ENCODE data around the gene CEP135. TPM values are rescaled to one million over a fixed set of nuclear protein-coding genes. Genes with fewer than 3 reads are reported as not detected.

The CEP135 gene
- total and polyA plus RNA-seq, 11 donors: 1.4 to 6.3 (median 2.4) TPM

- intact Hi-C loops (cut with DNase I): no loop called here
- H3K27me3 ChIP-seq: no peaks in the 10 kb centered on the region
- DNase-seq (no peak), ATAC-seq (no peak)
- no peak overlapping the region for H3K4me3 ChIP-seq
- H3K27ac ChIP-seq: no peak overlapping the region
- no peaks in the 10 kb centered on the region for H3K4me1 ChIP-seq
- WGBS, 4 donors: 51 to 71% (median 56%) methylated on average over 4 of the region's 4 CpGs
- H3K36me3 ChIP-seq: no peaks in the 10 kb centered on the region
- peaks cover 0 to 20% (median 2%) of the 10 kb centered on the region in 12 donors for H3K9me3 ChIP-seq
- TF ChIP-seq POLR2A (IDR thresholded peaks at IDR 0.05): no peak
- no peak for TF ChIP-seq CTCF (IDR thresholded peaks at IDR 0.05)
These were observed 130.1 kb downstream of the CEP135 start for GRCh38 chr4:56078866-56079265.

GRCh38 chr4:56080384-56080783, 131.6 kb downstream of the CEP135 start:
- Histone ChIP-seq H3K4me3 (no peak overlapping the region), H3K27ac (no peak overlapping the region), H3K4me1 (no peaks in the 10 kb centered on the region), H3K27me3 (no peaks in the 10 kb centered on the region), H3K9me3 (peaks cover 0 to 18% (median 2%) of the 10 kb centered on the region in 12 donors), H3K36me3 (no peaks in the 10 kb centered on the region)
- intact Hi-C loops (cut with DNase I): no loop called here
- DNase-seq (no peak), ATAC-seq (no peak)
- TF ChIP-seq CTCF (IDR thresholded peaks at IDR 0.05) (no peak), POLR2A (IDR thresholded peaks at IDR 0.05) (no peak)
- 78 to 88% (median 84%) methylated on average over 4 of the region's 4 CpGs for WGBS, 4 donors

GRCh38 chr4:56082829-56083228, 134.1 kb downstream of the CEP135 start:
- Histone ChIP-seq H3K27me3 (no peaks in the 10 kb centered on the region), H3K36me3 (no peaks in the 10 kb centered on the region), H3K4me1 (no peaks in the 10 kb centered on the region), H3K4me3 (no peak overlapping the region), H3K27ac (no peak overlapping the region), H3K9me3 (peaks cover 0 to 6% (median under 1%) of the 10 kb centered on the region in 12 donors)
- no peak for TF ChIP-seq POLR2A (IDR thresholded peaks at IDR 0.05)
- no peak for TF ChIP-seq CTCF (IDR thresholded peaks at IDR 0.05)
- intact Hi-C loops (cut with DNase I): no loop called here
- DNase-seq: no peak
- ATAC-seq: no peak

Other genes starting within 250 kb of the CEP135 start
- gene EXOC1L, start 129.2 kb upstream of the CEP135 start, total RNA-seq: not detected
- not detected for gene EXOC1L, start 129.2 kb upstream of the CEP135 start, polyA plus RNA-seq
- gene EXOC1, start 95.3 kb upstream of the CEP135 start, total RNA-seq: 10 to 100 TPM; 15.2 to 27.7 (median 21.4) TPM
- 10 to 100 TPM; 11.0 to 21.7 TPM for gene EXOC1, start 95.3 kb upstream of the CEP135 start, polyA plus RNA-seq